Stimulated activated CD4-positive, alpha-beta T cell treated with anti-CD3 and anti-CD28 coated beads, Interleukin-2, amount 100 ng/mL, for 24 hours (primary cell): ENCODE data around the gene LENG8.

ENCODE experiments used
- DNase-seq, 2 donors: peaks; one replicate each; pipeline ENCODE4 v3.0.0-alpha.2; 2020

The LENG8 gene

GRCh38 chr19:54448774-54449700 is at the start of gene LENG8:
LENG8 (plus strand) TSS chr19:54449199; CDS start chr19:54451345, 2,146 bp downstream.
- peak; percentile 96 to 97 for DNase-seq

GRCh38 chr19:54400913-54401312 is 48.1 kb upstream of the LENG8 start:
- DNase-seq: no peak

- DNase-seq: no peak
These were observed 45.9 kb upstream of the LENG8 start for GRCh38 chr19:54403054-54403453.

GRCh38 chr19:54405628-54406027 is 43.4 kb upstream of the LENG8 start:
- no peak for DNase-seq

GRCh38 chr19:54407780-54408179 is 41.2 kb upstream of the LENG8 start:
- no peak for DNase-seq

- DNase-seq: no peak
These were observed 40.5 kb upstream of the LENG8 start for GRCh38 chr19:54408456-54409026.

- no peak for DNase-seq
These were observed 38.0 kb upstream of the LENG8 start for GRCh38 chr19:54411033-54411432.

- no peak for DNase-seq
These were observed 36.1 kb upstream of the LENG8 start for GRCh38 chr19:54412877-54413276.

GRCh38 chr19:54414156-54414555 is 34.8 kb upstream of the LENG8 start:
- no peak for DNase-seq

GRCh38 chr19:54415208-54415900 is 33.6 kb upstream of the LENG8 start, which contains the start of gene TTYH1:
TTYH1 (plus strand) TSS chr19:54415464; CDS start chr19:54415553, 89 bp downstream.
- peak; percentile 46 to 61 for DNase-seq

- no peak for DNase-seq
These were observed 32.9 kb upstream of the LENG8 start for GRCh38 chr19:54415901-54416673.

GRCh38 chr19:54416695-54417491 is 32.1 kb upstream of the LENG8 start:
- no peak for DNase-seq

- peak in 1 of 2 donors; percentile 35 for DNase-seq
These were observed 30.7 kb upstream of the LENG8 start for GRCh38 chr19:54418030-54418929.

GRCh38 chr19:54418930-54419800 is 29.8 kb upstream of the LENG8 start:
- DNase-seq: no peak

- DNase-seq: no peak
These were observed 29.0 kb upstream of the LENG8 start for GRCh38 chr19:54420068-54420382.

GRCh38 chr19:54420383-54421168 is 28.4 kb upstream of the LENG8 start:
- DNase-seq: no peak

- no peak for DNase-seq
These were observed 27.9 kb upstream of the LENG8 start for GRCh38 chr19:54421169-54421516.

- DNase-seq: no peak
These were observed 27.5 kb upstream of the LENG8 start for GRCh38 chr19:54421521-54421920.

GRCh38 chr19:54422136-54422535 is 26.9 kb upstream of the LENG8 start:
- DNase-seq: no peak
